HG03442 (cell line): ENCODE results near the gene ZFP57.

Experiments used
- ATAC-seq: cut with Tn5 transposase; IDR thresholded peaks from one replicate; pipeline ENCODE4 v1.9.1; 2021; ENCODE audit warnings: mild to moderate bottlenecking, moderate library complexity; ENCODE audit not compliant: unreplicated experiment

Gene ZFP57

DNA sequence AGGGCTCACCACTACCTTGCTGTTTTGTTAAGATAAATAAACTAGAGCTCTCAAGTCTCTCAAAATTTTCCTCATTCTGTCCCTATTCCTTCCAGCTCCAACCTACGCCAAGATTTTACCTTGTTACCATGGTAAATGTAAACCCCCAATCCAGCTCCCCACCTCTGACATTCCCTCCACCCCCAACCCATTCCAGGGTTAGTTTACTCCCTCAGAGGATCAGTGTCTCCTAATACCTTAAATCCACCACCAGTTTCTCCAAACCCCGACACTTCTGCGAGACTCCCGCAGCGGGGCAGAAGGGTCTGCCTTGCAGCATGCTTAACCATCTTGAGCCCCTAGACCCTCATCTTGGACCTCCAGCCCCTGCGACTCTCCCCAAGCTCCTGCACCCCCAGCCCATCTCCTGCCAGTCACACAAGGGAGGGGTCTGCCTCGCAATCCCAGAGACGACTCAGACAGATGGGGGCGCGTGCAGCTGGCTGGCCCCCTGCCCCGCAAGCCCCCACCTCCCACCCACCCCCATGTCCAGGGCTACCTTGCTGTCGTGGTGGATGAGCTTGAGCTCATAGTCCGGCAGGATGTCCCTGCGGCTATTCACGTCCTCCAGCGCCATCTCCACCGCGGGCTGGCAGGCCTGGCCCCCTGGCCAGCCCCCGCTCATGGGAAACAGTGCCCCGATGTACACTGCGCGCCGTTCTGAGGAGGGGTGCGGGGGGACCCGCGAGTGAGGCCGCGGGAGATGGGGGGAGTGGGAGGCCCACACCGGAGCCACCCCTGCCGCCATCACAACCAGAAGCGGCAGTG is 53.8 kb downstream of the ZFP57 start:
- ATAC-seq, result no peak

- ATAC-seq, result no peak
Measured at GRCh38 chr6:29625337-29625930, 55.5 kb downstream of the ZFP57 start.

GRCh38 chr6:29624520-29624961 is 56.4 kb downstream of the ZFP57 start:
- no peak for ATAC-seq
